IPS DF 4.7 (cell line): ENCODE measurements around the gene WDFY4.

Source experiments
- DNase-seq: peaks from one replicate; pipeline ENCODE4 v3.0.0-alpha.2; 2013; ENCODE audit warnings: low spot score; ENCODE audit errors: extremely low read depth

WDFY4 gene

GRCh38 chr10:48807791-48808470 lies 123.3 kb downstream of the WDFY4 start:
- no peak for DNase-seq

DNA sequence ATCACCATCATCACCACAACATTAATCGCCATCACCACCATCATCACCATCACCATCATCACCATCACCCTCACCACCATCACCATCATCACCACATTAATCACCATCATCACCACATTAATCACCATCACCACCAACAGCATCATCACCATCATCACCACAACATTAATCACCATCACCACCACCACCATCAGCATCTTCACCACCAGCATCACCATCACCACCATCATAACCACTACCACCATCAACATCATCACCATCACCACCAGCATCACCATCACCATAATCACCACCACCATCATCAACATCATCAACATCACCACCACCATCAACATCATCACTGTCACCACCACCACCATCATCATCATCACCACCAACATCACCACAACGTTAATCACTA lies 124.6 kb downstream of the WDFY4 start:
- no peak for DNase-seq

- no peak for DNase-seq
These were observed 126.8 kb downstream of the WDFY4 start for GRCh38 chr10:48811461-48811860.

DNA sequence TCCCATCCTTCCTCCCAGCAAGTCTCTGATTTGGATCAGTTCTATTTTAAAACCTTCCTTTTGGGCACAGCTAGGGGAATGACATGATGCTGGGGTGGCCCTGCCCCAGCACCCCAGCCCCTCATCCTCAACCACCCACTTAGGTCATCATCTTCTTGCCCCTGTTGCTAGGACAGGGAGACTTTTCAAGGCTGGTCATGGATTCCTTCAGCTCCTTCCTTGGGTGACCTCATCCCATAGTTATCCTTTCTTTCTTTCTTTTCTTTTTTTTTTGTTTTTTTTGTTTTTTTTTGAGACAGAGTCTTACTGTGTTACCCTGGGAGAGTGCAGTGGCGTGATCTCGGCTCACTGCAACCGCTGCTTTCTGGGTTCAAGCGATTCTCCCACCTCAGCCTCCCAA lies 127.2 kb downstream of the WDFY4 start:
- DNase-seq = no peak

DNA sequence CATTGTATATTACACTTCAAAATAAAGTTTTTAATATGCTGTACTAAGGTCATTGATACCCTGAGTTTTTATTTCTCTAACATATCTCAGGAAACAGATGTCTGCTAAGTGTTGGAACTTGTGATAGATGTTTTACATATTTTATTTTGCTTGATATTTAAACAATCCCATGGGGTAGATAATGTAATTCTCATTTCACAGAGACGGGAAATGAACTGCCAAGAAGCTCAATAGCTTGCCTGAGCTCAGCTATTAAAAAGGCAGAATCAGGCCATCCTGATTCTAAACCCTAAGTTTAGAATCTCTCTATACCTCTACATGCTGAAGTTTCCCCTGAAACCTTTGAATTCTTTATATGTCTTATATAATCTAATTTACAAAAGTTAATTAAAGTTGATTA lies 128.6 kb downstream of the WDFY4 start:
- no peak for DNase-seq

DNA sequence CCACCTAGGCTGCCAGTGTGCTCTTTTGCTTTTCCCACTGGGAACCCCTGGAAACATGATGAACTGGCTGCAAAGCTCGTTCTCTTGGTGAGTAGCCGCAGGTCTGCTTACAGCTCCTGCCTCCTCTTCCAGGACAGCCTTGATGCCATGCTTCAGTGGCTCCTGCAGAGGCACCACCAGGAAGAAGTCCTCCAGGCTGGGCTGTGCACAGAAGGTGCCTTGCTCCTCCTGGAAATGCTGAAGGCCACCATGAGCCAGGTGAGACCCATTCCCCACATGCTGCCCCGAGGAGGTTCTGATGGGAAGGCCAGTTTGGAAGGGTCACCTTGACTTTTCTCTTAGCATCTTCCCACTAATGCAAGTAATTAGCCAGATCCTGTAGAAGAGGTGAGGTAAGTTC lies 129.2 kb downstream of the WDFY4 start:
- no peak for DNase-seq

DNA sequence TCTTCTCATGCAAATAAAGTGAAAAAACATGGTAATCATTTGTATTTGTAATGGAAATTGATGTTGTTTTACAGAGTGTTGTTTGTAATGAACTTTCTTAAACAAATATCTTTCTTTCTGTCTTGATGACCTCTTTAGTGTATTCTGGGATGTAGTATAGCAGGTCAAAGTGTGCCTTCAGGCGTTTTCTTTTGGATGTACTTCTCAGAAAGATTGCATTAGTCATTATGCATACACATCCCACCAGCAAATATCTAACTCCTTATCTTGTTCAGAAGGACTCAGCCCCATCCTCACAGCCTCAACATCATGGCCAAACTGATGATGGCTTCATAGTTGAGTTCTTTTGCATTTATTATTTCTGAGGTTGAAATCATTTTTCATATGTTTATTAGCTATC lies 130.3 kb downstream of the WDFY4 start:
- DNase-seq = no peak

GRCh38 chr10:48817141-48817540 lies 132.5 kb downstream of the WDFY4 start:
- no peak for DNase-seq

- DNase-seq = no peak
These were observed 133.4 kb downstream of the WDFY4 start for GRCh38 chr10:48818081-48818480.

- no peak for DNase-seq
These were observed 134.3 kb downstream of the WDFY4 start for GRCh38 chr10:48818861-48819520.

DNA sequence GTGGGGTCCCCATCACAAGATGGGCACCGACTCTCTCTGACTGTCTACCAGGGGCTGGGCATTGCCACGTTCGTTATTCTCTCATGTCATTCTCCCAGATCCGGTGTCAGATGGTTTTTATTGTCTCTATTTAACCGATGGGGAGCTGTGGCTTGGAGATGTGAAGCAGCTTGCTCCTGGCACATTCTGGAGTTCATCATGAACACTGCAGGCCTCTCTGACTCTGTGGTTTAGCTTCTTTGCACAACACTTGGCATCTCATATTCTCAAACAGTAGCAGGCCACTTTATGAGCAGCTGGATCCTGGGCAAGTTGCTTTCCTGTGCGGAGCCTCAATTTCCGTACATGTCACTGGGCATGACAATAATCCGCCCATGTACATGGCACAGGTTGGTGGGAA lies 135.1 kb downstream of the WDFY4 start:
- DNase-seq = no peak

GRCh38 chr10:48820231-48820630 lies 135.6 kb downstream of the WDFY4 start:
- DNase-seq = no peak

DNA sequence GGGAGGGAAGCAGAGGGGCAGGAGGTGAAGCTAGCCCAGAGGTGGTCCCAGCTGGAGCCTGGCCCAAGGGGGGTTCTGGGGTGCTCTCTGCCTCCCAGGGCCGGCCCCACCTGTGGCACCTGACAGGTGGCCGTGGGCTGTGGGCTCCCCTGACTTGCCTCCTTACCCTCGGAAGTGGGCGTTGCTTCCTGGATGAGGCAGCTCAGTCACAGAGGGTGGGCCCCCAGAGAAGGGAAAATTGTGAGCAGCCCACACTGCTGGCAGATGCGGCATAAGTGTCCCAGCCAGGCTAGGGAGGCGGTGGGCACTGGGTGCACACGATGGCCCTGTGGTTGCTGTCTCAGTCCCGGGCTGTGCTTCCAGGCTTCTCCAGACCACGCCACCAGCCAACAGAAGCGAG lies 136.0 kb downstream of the WDFY4 start:
- no peak for DNase-seq

- DNase-seq = no peak
These were observed 136.4 kb downstream of the WDFY4 start for GRCh38 chr10:48821111-48821510.

DNA sequence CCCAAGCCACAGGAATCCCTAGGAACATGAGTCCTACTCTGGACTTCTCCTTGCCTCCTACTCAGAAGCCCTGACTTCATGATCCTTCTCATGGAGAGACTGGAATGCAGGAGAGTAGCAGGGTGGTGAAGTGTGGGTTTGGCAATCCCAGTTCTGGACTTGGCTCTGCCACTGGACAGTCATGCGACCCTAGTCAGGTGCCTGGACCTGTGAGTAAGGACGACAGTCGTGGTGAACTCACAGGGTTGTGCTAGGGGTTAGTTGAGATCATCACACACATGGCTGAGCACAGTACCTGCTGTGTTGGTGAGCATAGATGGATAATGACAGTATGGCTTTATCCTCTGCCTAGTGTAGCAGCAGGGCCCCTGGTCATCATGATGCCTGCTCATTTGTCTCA lies 137.0 kb downstream of the WDFY4 start:
- DNase-seq = no peak

DNA sequence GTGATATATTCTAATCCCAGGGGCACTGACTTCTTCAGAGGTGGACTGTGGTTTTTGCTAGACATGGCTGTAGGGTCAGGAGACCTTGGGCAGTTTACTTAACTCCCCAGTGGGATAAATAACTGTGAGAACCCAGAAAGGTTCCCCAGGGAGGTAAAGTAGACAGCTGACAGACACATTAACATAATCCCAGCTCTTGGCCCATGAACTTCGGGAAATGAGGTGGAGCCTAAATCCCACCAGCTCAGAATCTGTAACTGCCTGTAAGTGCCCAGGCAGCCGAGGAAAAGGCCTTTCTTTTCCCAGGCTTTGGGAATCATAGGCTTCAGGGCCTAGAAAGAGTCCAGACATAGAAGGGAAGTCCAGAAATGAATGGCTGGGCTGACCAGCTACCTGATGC lies 149.0 kb downstream of the WDFY4 start:
- no peak for DNase-seq

DNA sequence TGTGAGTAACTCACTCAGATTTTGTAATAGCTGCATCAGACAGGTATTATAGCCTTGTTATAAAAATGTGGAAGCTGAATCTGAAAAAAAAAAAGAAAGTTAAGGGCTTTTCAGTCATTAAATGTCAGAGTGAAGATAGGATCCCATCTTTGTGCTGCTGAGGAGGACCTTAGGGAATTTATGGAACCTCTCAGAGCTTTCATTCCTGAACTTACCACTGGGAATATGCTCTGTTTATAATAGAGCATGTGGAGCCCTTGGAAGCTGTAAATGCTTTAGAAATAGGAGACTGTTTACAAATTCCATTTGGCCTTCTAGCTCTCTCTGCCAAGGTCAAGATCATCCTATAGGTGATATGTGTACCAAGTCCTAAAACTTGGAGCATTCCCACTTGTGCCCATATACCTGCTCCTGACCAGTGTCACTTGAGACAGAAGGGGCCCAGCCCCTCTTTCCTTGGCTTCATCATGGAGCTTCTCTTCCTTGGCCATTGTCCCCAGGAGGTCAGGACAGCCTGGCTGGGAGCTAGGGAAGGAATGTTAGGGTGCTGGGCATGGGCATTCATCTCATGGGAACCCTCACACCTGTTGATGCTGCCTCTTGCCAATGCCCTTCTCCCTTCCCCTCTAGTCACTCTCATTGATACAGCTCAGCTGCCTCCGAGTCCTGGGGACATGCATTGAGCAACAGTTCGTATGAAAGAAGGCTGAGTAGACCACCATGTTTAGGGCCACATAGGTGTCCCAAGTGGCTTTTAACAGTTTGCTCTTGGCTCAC lies 149.7 kb downstream of the WDFY4 start:
- no peak for DNase-seq

DNA sequence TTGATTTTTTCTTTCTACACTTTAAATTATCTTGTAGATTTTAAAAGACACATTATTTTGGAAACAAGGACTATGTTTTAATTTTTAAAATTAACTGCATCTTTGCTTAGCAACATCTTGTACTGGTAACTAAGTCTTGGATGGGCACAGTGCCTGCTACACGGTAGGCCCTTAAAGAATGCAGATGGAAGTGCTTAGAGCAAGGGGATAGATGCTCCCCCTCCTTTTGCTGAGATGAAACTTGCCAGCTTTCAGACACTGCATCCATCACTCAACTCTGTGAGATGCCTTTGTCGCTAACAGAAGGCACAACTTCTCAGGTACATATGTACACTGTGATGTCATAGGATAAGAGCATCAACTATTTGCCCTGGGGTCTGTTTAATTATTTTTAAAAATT lies 151.1 kb downstream of the WDFY4 start:
- no peak for DNase-seq

DNA sequence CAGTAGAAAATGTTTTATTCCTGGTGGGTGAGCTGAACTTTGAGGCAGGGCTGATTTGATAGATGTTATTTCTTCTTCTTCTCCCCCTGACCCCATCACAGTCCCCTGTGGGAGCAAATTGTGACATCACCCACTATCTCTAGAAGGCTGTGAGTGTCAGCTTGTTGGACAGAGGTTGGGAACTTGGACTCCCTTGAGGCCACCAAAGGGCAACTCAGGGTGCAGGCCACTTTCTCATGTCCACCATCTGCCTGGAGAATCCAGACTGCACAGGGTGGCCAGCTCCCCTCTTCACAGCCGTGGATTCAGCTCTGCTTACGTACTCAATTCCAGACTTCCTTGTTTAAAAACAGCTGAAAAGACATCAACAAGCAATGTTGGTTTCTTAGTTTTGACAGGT lies 151.9 kb downstream of the WDFY4 start:
- DNase-seq = no peak

DNA sequence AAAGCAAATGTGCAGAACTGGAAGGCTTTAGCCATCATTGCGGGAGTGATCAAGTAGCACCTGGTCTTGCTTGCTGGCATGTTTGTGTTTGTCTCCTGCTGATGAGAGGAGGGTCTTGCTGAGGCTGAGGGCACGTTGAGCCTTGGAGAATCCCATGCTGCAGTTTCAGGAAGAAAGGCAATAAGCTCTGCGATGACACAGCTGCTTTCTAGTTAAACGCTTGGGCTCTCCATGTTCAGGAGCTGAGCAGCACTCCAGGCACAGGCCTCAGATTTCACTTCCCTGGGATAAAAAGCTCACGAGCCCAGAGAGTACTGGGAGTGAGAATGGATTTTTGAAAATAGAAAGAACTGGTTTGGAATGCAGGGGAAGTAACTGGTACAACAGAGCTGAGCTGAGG lies 154.2 kb downstream of the WDFY4 start:
- DNase-seq = no peak

GRCh38 chr10:48839809-48840679 lies 155.4 kb downstream of the WDFY4 start:
- DNase-seq = no peak

- no peak for DNase-seq
These were observed 157.6 kb downstream of the WDFY4 start for GRCh38 chr10:48842231-48842630.
